H9 (cell line): ENCODE data around the gene AP2A2. TPM values are rescaled to one million over a fixed set of nuclear protein-coding genes. Genes with fewer than 3 reads are reported as not detected.
A peak's percentile ranks its signal among the peaks of the same experiment; 100 is the strongest.

Experiments used
- DNase-seq: peaks from one replicate; pipeline ENCODE4 v3.0.0-alpha.2; 2017
- H2AFZ ChIP-seq: one replicate; pipeline ENCODE4 v1.6.1; 2013; ENCODE audit warnings: mild to moderate bottlenecking, low read length, control low read depth, moderate library complexity
- H2AK5ac ChIP-seq: 2 replicates; pipeline ENCODE4 v1.6.1; 2013; ENCODE audit warnings: low read length, control low read depth, mixed read lengths; ENCODE audit not compliant: insufficient read length
- H2BK120ac ChIP-seq: one replicate; pipeline ENCODE4 v1.6.1; 2013; ENCODE audit warnings: low read depth, mild to moderate bottlenecking, low read length, control low read depth, inconsistent platforms; ENCODE audit not compliant: poor library complexity, severe bottlenecking
- H2BK12ac ChIP-seq: 2 replicates; pipeline ENCODE4 v1.6.1; 2013; ENCODE audit warnings: low read length, control low read depth, mixed read lengths, low read depth; ENCODE audit not compliant: insufficient read length
- H2BK15ac ChIP-seq: 2 replicates; pipeline ENCODE4 v1.6.1; 2013; ENCODE audit warnings: low read depth, low read length, control low read depth
- H2BK20ac ChIP-seq: one replicate; pipeline ENCODE4 v1.6.1; 2013; ENCODE audit warnings: low read depth, mild to moderate bottlenecking, low read length, control low read depth, inconsistent platforms; ENCODE audit not compliant: poor library complexity, severe bottlenecking
- H2BK5ac ChIP-seq: 2 replicates; pipeline ENCODE4 v1.6.1; 2013; ENCODE audit warnings: low read length, control low read depth, mixed read lengths; ENCODE audit not compliant: insufficient read length
- H3K14ac ChIP-seq: 2 replicates; pipeline ENCODE4 v1.6.1; 2013; ENCODE audit warnings: low read length, control low read depth; ENCODE audit not compliant: insufficient read depth
- H3K18ac ChIP-seq: 2 replicates; pipeline ENCODE4 v1.6.1; 2013; ENCODE audit warnings: low read depth, mild to moderate bottlenecking, mixed read lengths, low read length, control low read depth; ENCODE audit not compliant: insufficient read length
- H3K23ac ChIP-seq: 2 replicates; pipeline ENCODE4 v1.6.1; 2013; ENCODE audit warnings: low read length, control low read depth, mixed read lengths, low read depth; ENCODE audit not compliant: insufficient read length
- H3K23me2 ChIP-seq: 2 replicates; pipeline ENCODE4 v1.6.1; 2013; ENCODE audit warnings: low read depth, mild to moderate bottlenecking, mixed read lengths, low read length, control low read depth; ENCODE audit not compliant: insufficient read length, poor library complexity, severe bottlenecking
- H3K27ac ChIP-seq: 2 replicates; pipeline ENCODE4 v1.5.1; 2013; ENCODE audit warnings: low read length, control low read depth, mixed read lengths, low read depth; ENCODE audit not compliant: insufficient read length
- H3K27me3 ChIP-seq: 2 replicates; pipeline ENCODE4 v1.6.1; 2013; ENCODE audit warnings: low read length, control low read depth, inconsistent platforms; ENCODE audit not compliant: insufficient read depth
- H3K4ac ChIP-seq: 2 replicates; pipeline ENCODE4 v1.6.1; 2013; ENCODE audit warnings: low read depth, mild to moderate bottlenecking, control low read depth, inconsistent platforms, low read length, moderate library complexity
- H3K4me1 ChIP-seq: 2 replicates; pipeline ENCODE4 v1.6.1; 2013; ENCODE audit warnings: low read length, control low read depth, inconsistent platforms; ENCODE audit not compliant: insufficient read depth
- H3K4me2 ChIP-seq: 2 replicates; pipeline ENCODE4 v1.6.1; 2013; ENCODE audit warnings: low read length, control low read depth, mixed read lengths; ENCODE audit not compliant: insufficient read length, insufficient read depth
- H3K56ac ChIP-seq: 2 replicates; pipeline ENCODE4 v1.6.1; 2013; ENCODE audit warnings: low read depth, mild to moderate bottlenecking, mixed read lengths, low read length, control low read depth; ENCODE audit not compliant: insufficient read length
- H3K79me1 ChIP-seq: 2 replicates; pipeline ENCODE4 v1.6.1; 2013; ENCODE audit warnings: low read depth, mild to moderate bottlenecking, moderate library complexity, low read length, control low read depth, inconsistent platforms; ENCODE audit not compliant: insufficient read depth, poor library complexity, severe bottlenecking
- H3K79me2 ChIP-seq: 2 replicates; pipeline ENCODE4 v1.6.1; 2013; ENCODE audit warnings: low read length, control low read depth, inconsistent platforms; ENCODE audit not compliant: insufficient read depth
- H3K9ac ChIP-seq: 2 replicates; pipeline ENCODE4 v1.6.1; 2013; ENCODE audit warnings: low read length, control low read depth, mixed read lengths; ENCODE audit not compliant: insufficient read length; ENCODE audit errors: extremely low read depth
- H3K9me3 ChIP-seq: one replicate; pipeline ENCODE4 v1.6.1; 2013; ENCODE audit warnings: low read depth, low read length, inconsistent platforms; ENCODE audit not compliant: control insufficient read depth
- H3T11ph ChIP-seq: one replicate; pipeline ENCODE4 v1.6.1; 2013; ENCODE audit warnings: mild to moderate bottlenecking, low read length, control low read depth, inconsistent platforms
- H4K20me1 ChIP-seq: one replicate; pipeline ENCODE4 v1.6.1; 2013; ENCODE audit not compliant: control insufficient read depth, insufficient read length, insufficient read depth
- H4K5ac ChIP-seq: 2 replicates; pipeline ENCODE4 v1.6.1; 2013; ENCODE audit warnings: low read depth, mild to moderate bottlenecking, mixed read lengths, low read length, control low read depth; ENCODE audit not compliant: insufficient read length
- H4K8ac ChIP-seq: replicated peaks from 2 replicates; pipeline ENCODE4 v1.6.1; 2013; ENCODE audit warnings: low read length, control low read depth, mixed read lengths, low read depth; ENCODE audit not compliant: insufficient read length
- H4K91ac ChIP-seq: 2 replicates; pipeline ENCODE4 v1.6.1; 2013; ENCODE audit warnings: low read depth, mild to moderate bottlenecking, moderate library complexity, mixed read lengths, low read length, control low read depth; ENCODE audit not compliant: insufficient read length
- H3K27ac Mint-ChIP-seq, 3 experiments: 2 replicates in 2 of 3; 3 replicates in 1 of 3; pipeline ENCODE4 v1.8.0; 2020 to 2021; ENCODE audit warnings: mixed read lengths in 3 of 3, mild to moderate bottlenecking in 1 of 3, moderate library complexity in 1 of 3
- H3K27me3 Mint-ChIP-seq: 2 replicates; pipeline ENCODE4 v1.8.0; 2021; ENCODE audit warnings: low read depth, mild to moderate bottlenecking, moderate library complexity, mixed read lengths
- H3K36me3 Mint-ChIP-seq, 3 experiments: 2 replicates in 2 of 3; 3 replicates in 1 of 3; pipeline ENCODE4 v1.8.0; 2020 to 2021; ENCODE audit warnings: low read depth in 3 of 3, mixed read lengths in 3 of 3; ENCODE audit not compliant: insufficient read depth in 1 of 3
- H3K4me1 Mint-ChIP-seq, 2 experiments: 2 replicates each; pipeline ENCODE4 v1.8.0; 2020; ENCODE audit warnings: mixed read lengths in 2 of 2
- H3K4me3 Mint-ChIP-seq, 2 experiments: 2 replicates in 1 of 2; 3 replicates in 1 of 2; pipeline ENCODE4 v1.8.0; 2020 to 2021; ENCODE audit warnings: mild to moderate bottlenecking in 2 of 2, mixed read lengths in 2 of 2, moderate library complexity in 1 of 2
- H3K9me3 Mint-ChIP-seq, 2 experiments: 2 replicates in 1 of 2; 3 replicates in 1 of 2; pipeline ENCODE4 v1.8.0; 2020; ENCODE audit warnings: mild to moderate bottlenecking in 2 of 2, mixed read lengths in 2 of 2, moderate library complexity in 1 of 2
- WGBS: extraction: QIAGEN DNeasy Blood & Tissue Kit; methylation state at CpG from one replicate; pipeline ENCODE4 v1.1.7; 2013; ENCODE audit warnings: missing lambda C conversion rate, low lambda C conversion rate, mixed read lengths; ENCODE audit not compliant: insufficient read length; ENCODE audit errors: extremely low coverage; 5-methylcytosine and 5-hydroxymethylcytosine counted together
- total RNA-seq: library from RNA; stranded (reverse); gene quantifications from 2 replicates; pipeline ENCODE4 v1.2.1, GENCODE V29; 2021
- TF ChIP-seq, protein P1 (sequence below): fragments of 200-600 bp; sonication (generic); conservative IDR thresholded peaks from 3 replicates; pipeline ENCODE4 v1.8.0; 2021; ENCODE audit warnings: antibody characterized with exemption, mild to moderate bottlenecking

Gene AP2A2
- total RNA-seq, 1 experiment from 2014 or later, result 53.7 TPM

DNA sequence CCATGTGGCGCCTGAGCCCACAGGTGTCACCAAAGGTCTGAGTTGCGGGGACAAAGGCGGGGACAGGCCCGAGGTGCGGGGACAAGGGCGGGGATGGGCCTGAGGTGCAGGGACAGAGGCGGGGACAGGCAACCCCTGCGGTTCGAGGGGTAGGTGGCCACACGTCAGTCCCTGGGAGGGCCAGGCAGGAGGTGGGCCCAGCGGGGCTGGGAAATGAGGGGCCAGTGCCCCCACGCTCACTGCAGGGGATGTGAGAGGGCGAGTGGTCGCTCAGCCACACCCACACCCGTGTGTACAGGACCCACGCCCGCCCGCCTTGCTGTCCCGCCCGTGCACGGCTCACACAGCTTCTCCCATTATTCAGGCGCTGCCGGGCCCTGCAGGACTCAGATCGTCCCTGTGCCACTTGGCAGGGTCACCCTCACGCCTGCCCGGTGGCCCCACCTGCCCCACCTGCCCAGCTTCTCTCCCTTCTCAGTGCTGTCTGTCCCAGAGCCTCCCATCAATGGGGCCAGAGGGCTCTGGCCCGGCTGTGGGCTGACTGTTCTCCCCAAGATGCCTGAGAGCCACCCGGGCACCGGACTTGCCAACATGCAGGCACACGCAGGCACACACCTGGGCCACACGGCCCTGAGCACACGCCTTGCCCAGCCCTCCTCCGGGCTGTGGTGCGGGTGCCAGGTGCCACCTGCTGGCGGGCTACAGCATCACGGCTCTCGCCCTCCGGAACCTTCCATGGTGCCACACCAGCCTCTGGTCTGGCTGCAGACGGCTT is 125.1 kb downstream of the AP2A2 start:
- peaks cover 0 to 5% of the 10 kb centered on the region in 2 experiments; a peak in 2 of 4 replicates for H3K4me1 Mint-ChIP-seq
- no CpG with 5 or more reads among the region's 39 CpGs for WGBS
- Histone ChIP-seq H3K56ac (no peak overlapping the region), H2AK5ac (no peak overlapping the region), H3K23ac (no peak overlapping the region), H3K27ac (no peak overlapping the region), H3K79me1 (no peaks in the 10 kb centered on the region), H2BK12ac (no peak overlapping the region), H3K4ac (no peak overlapping the region), H2BK20ac (no peak overlapping the region), H4K91ac (no peak overlapping the region), H2BK15ac (no peak overlapping the region), H3K27me3 (no peaks in the 10 kb centered on the region), H2BK120ac (no peak overlapping the region), H3K4me1 (no peaks in the 10 kb centered on the region), H3K18ac (no peak overlapping the region), H3K4me2 (no peak overlapping the region), H3K79me2 (no peaks in the 10 kb centered on the region), H4K5ac (no peak overlapping the region), H3K14ac (no peak overlapping the region), H3K9me3 (no peaks in the 10 kb centered on the region), H4K8ac (no peak overlapping the region), H2AFZ (no peak overlapping the region), H3K9ac (no peak overlapping the region), H4K20me1 (no peaks in the 10 kb centered on the region), H3T11ph (no peak overlapping the region), H3K23me2 (no peaks in the 10 kb centered on the region), H2BK5ac (no peak overlapping the region)
- H3K27ac Mint-ChIP-seq, result no peak overlapping the region
- peaks cover 8% of the 10 kb centered on the region for H3K27me3 Mint-ChIP-seq
- no peaks in the 10 kb centered on the region for H3K9me3 Mint-ChIP-seq
- no peaks in the 10 kb centered on the region; a peak in 1 of 7 replicates for H3K36me3 Mint-ChIP-seq
- H3K4me3 Mint-ChIP-seq, result no peak overlapping the region
- TF ChIP-seq, protein P1, sequence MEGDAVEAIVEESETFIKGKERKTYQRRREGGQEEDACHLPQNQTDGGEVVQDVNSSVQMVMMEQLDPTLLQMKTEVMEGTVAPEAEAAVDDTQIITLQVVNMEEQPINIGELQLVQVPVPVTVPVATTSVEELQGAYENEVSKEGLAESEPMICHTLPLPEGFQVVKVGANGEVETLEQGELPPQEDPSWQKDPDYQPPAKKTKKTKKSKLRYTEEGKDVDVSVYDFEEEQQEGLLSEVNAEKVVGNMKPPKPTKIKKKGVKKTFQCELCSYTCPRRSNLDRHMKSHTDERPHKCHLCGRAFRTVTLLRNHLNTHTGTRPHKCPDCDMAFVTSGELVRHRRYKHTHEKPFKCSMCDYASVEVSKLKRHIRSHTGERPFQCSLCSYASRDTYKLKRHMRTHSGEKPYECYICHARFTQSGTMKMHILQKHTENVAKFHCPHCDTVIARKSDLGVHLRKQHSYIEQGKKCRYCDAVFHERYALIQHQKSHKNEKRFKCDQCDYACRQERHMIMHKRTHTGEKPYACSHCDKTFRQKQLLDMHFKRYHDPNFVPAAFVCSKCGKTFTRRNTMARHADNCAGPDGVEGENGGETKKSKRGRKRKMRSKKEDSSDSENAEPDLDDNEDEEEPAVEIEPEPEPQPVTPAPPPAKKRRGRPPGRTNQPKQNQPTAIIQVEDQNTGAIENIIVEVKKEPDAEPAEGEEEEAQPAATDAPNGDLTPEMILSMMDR, result peak; percentile 93
- DNase-seq, result peak; percentile 81
